ENCODE measurements around the gene PRKAG2.

DNA sequence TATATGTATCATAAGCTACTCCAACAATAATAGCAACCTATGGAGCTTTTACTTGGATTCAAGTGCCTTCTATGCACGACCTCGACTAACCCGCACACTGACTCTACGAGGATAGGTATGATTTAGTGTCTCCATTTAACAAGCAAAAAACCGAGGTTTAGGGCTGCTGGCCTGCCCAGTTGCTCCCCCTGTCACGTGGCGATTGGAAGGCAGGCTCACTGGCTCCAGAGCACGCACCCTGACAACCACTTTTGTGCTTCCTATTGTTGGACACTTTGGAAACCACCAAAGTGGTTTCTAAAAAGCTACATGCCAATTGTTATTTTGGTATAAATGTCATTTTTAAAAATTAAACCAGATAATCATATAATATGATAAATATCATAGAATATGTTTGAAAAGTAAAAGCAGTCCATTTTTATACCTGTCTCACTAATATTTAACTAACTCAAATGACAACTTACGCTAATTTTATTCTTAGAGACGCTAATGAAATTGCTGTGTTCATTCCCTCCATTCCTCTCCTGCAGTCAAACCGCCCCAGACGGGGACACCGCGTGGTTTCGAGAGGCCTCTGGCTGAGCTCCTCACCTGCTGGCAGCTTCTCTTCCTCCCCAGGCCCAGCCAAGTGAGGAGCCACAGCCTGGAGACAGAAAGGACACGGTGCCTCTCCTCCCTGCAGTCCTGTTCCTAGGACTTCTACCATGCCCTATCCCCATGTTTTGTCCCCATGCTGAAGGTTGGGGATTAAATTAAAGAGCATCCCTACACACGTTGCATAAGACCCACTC is 335.0 kb downstream of the PRKAG2 start:
- TF ChIP-seq, protein P1, sequence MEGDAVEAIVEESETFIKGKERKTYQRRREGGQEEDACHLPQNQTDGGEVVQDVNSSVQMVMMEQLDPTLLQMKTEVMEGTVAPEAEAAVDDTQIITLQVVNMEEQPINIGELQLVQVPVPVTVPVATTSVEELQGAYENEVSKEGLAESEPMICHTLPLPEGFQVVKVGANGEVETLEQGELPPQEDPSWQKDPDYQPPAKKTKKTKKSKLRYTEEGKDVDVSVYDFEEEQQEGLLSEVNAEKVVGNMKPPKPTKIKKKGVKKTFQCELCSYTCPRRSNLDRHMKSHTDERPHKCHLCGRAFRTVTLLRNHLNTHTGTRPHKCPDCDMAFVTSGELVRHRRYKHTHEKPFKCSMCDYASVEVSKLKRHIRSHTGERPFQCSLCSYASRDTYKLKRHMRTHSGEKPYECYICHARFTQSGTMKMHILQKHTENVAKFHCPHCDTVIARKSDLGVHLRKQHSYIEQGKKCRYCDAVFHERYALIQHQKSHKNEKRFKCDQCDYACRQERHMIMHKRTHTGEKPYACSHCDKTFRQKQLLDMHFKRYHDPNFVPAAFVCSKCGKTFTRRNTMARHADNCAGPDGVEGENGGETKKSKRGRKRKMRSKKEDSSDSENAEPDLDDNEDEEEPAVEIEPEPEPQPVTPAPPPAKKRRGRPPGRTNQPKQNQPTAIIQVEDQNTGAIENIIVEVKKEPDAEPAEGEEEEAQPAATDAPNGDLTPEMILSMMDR (IDR thresholded peaks at IDR 0.05; ENCODE audit: low read length), result no peak
- TF ChIP-seq EZH2 (IDR thresholded peaks at IDR 0.05; ENCODE audit: borderline replicate concordance, low read length), result no peak

Measured in OCI-LY1 (cell line).